GM23338 (cell line): ENCODE measurements around the gene IFITM5. TPM values are rescaled to one million over a fixed set of nuclear protein-coding genes. Genes with fewer than 3 reads are reported as not detected.

Experiments
- ATAC-seq: fragments of 200-7000 bp; cut with Tn5 transposase; 3 replicates; pipeline ENCODE4 v1.9.1; 2020
- DNase-seq: peaks from one replicate; pipeline ENCODE4 v3.0.0-alpha.2; 2015; ENCODE audit warnings: low spot score
- H2AFZ ChIP-seq: fragments of 200-600 bp; sonication (generic); 2 replicates; pipeline ENCODE4 v1.8.0; 2016; ENCODE audit warnings: antibody characterized with exemption, mild to moderate bottlenecking, moderate library complexity
- H3F3A ChIP-seq: fragments of 200-600 bp; sonication (generic); replicated peaks from 2 replicates; pipeline ENCODE4 v1.8.0; 2017; ENCODE audit warnings: antibody characterized with exemption, mixed run types, low read depth
- H3K27ac ChIP-seq: fragments of 200-600 bp; sonication (generic); 2 replicates; pipeline ENCODE4 v1.6.1; 2016; ENCODE audit warnings: low read depth
- H3K27me3 ChIP-seq: fragments of 200-600 bp; sonication (generic); 2 replicates; pipeline ENCODE4 v1.8.0; 2016; ENCODE audit warnings: mild to moderate bottlenecking, mixed run types, moderate library complexity; ENCODE audit not compliant: insufficient read depth
- H3K36me3 ChIP-seq: fragments of 200-600 bp; sonication (generic); 2 replicates; pipeline ENCODE4 v1.8.0; 2016; ENCODE audit warnings: mild to moderate bottlenecking; ENCODE audit not compliant: insufficient read depth
- H3K4me1 ChIP-seq: fragments of 200-600 bp; sonication (generic); 2 replicates; pipeline ENCODE4 v1.8.0; 2016; ENCODE audit warnings: mild to moderate bottlenecking, moderate library complexity; ENCODE audit not compliant: insufficient read depth
- H3K4me2 ChIP-seq: fragments of 200-600 bp; sonication (generic); 2 replicates; pipeline ENCODE4 v1.7.1; 2017; ENCODE audit warnings: mixed run types
- H3K4me3 ChIP-seq: fragments of 200-600 bp; sonication (generic); 2 replicates; pipeline ENCODE4 v1.6.1; 2016; ENCODE audit warnings: mixed run types
- H3K79me2 ChIP-seq: fragments of 200-600 bp; sonication (generic); replicated peaks from 2 replicates; pipeline ENCODE4 v1.8.0; 2017; ENCODE audit warnings: mild to moderate bottlenecking; ENCODE audit not compliant: insufficient read depth
- H3K9me2 ChIP-seq: fragments of 200-600 bp; sonication (generic); 2 replicates; pipeline ENCODE4 v1.8.0; 2017; ENCODE audit not compliant: insufficient read depth
- H4K20me1 ChIP-seq: fragments of 200-600 bp; sonication (generic); replicated peaks from 2 replicates; pipeline ENCODE4 v1.8.0; 2017; ENCODE audit warnings: mild to moderate bottlenecking; ENCODE audit not compliant: insufficient read depth
- H3K27ac Mint-ChIP-seq: 2 replicates; pipeline ENCODE4 v1.8.0; 2020; ENCODE audit warnings: inconsistent platforms, mild to moderate bottlenecking, moderate library complexity, mixed read lengths
- H3K27me3 Mint-ChIP-seq: 3 replicates; pipeline ENCODE4 v1.8.0; 2022; ENCODE audit warnings: low read depth, mild to moderate bottlenecking, moderate library complexity, mixed read lengths, inconsistent platforms; ENCODE audit not compliant: insufficient read depth, poor library complexity
- H3K36me3 Mint-ChIP-seq: 3 replicates; pipeline ENCODE4 v1.8.0; 2021; ENCODE audit warnings: low read depth, mild to moderate bottlenecking, inconsistent platforms, moderate library complexity, mixed read lengths
- H3K4me1 Mint-ChIP-seq: 3 replicates; pipeline ENCODE4 v1.8.0; 2020; ENCODE audit warnings: mild to moderate bottlenecking, inconsistent platforms, mixed read lengths
- H3K4me3 Mint-ChIP-seq: 3 replicates; pipeline ENCODE4 v1.8.0; 2021; ENCODE audit warnings: moderate library complexity, mild to moderate bottlenecking, inconsistent platforms, mixed read lengths
- H3K9me3 Mint-ChIP-seq: 3 replicates; pipeline ENCODE4 v1.8.0; 2020; ENCODE audit warnings: moderate library complexity, mild to moderate bottlenecking, inconsistent platforms, mixed read lengths
- CREB1 ChIP-seq: fragments of 250-450 bp; sonication (Bioruptor Pico); IDR thresholded peaks from 2 replicates; pipeline ENCODE4 v1.5.0; 2020; ENCODE audit warnings: low read depth, mild to moderate bottlenecking, moderate library complexity
- EZH2 ChIP-seq: fragments of 200-600 bp; sonication (generic); IDR thresholded peaks from one replicate; pipeline ENCODE4 v1.8.0; 2017; ENCODE audit warnings: antibody characterized with exemption, mild to moderate bottlenecking, low read depth; ENCODE audit not compliant: unreplicated experiment
- EZH2phosphoT487 ChIP-seq: fragments of 200-600 bp; sonication (generic); IDR thresholded peaks from one replicate; pipeline ENCODE4 v1.8.1; 2018; ENCODE audit warnings: antibody characterized with exemption; ENCODE audit not compliant: unreplicated experiment
- JUNB ChIP-seq: IDR thresholded peaks from one replicate; pipeline ENCODE4 v1.6.1; 2016; ENCODE audit warnings: antibody characterized with exemption; ENCODE audit not compliant: unreplicated experiment
- NANOG ChIP-seq: IDR thresholded peaks from 2 replicates; pipeline ENCODE4 v1.6.1; 2016; ENCODE audit warnings: antibody characterized with exemption, borderline replicate concordance
- POLR2AphosphoS5 ChIP-seq: IDR thresholded peaks from 2 replicates; pipeline ENCODE4 v1.6.1; 2016; ENCODE audit warnings: antibody characterized with exemption, low read depth
- STAT1 ChIP-seq: IDR thresholded peaks from one replicate; pipeline ENCODE4 v1.6.1; 2016; ENCODE audit warnings: antibody characterized with exemption; ENCODE audit not compliant: unreplicated experiment
- ZNF114 ChIP-seq: fragments of 250-450 bp; sonication (Bioruptor Pico); IDR thresholded peaks from 2 replicates; pipeline ENCODE4 v1.5.0; 2020; ENCODE audit warnings: mild to moderate bottlenecking, moderate library complexity
- ZNF331 ChIP-seq: fragments of 250-450 bp; sonication (Bioruptor Pico); IDR thresholded peaks from 2 replicates; pipeline ENCODE4 v1.5.0; 2020; ENCODE audit warnings: low read depth, mild to moderate bottlenecking, moderate library complexity
- ZNF462 ChIP-seq: fragments of 250-450 bp; sonication (Bioruptor Pico); IDR thresholded peaks from 2 replicates; pipeline ENCODE4 v1.5.0; 2020; ENCODE audit warnings: mild to moderate bottlenecking, moderate library complexity
- polyA plus RNA-seq: library from polyadenylated mRNA; unstranded; fragments of >200 nt; fragmentation: Nextera tagmentation; extraction: Ambion mirVana; gene quantifications from 2 replicates; pipeline ENCODE4 v1.2.1, GENCODE V29; 2016
- total RNA-seq: library from RNA; depleted of rRNA; stranded (reverse); fragments of >200 nt; shearing (Covaris generic); gene quantifications from 2 replicates; pipeline ENCODE4 v1.2.3, GENCODE V29; 2014
- TF ChIP-seq, protein P1 (sequence below): IDR thresholded peaks from one replicate; pipeline ENCODE4 v1.6.1; 2018; ENCODE audit warnings: antibody characterized with exemption; ENCODE audit not compliant: unreplicated experiment
- TF ChIP-seq, protein P2 (sequence below), 2 experiments: fragments of 200-600 bp in 1 of 2; sonication (generic) in 1 of 2; conservative IDR thresholded peaks; 2 replicates each; pipeline versions ENCODE4 v1.5.1 to v1.6.1; 2016 to 2017; ENCODE audit warnings: antibody characterized with exemption in 2 of 2, low read depth in 2 of 2, mild to moderate bottlenecking in 2 of 2, moderate library complexity in 1 of 2
- TF ChIP-seq, protein P3 (sequence below): IDR thresholded peaks from 2 replicates; pipeline ENCODE4 v1.6.1; 2016; ENCODE audit warnings: antibody characterized with exemption

IFITM5 gene
- total and polyA plus RNA-seq, 2 experiments from 2014 or later = not detected

GRCh38 chr11:253160-253885, 46.0 kb downstream of the IFITM5 start:
- H3K27ac ChIP-seq = no peak overlapping the region
- Mint-ChIP-seq H3K36me3 (peaks cover 45% of the 10 kb centered on the region), H3K4me3 (no peak overlapping the region), H3K27ac (no peak overlapping the region; the same call in 1 of the 2 replicates), H3K27me3 (peaks cover 1% of the 10 kb centered on the region), H3K4me1 (no peaks in the 10 kb centered on the region; the same call in none of the 3 replicates), H3K9me3 (peaks cover 5% of the 10 kb centered on the region; the same call in 1 of the 3 replicates)
- H2AFZ ChIP-seq = no peak overlapping the region
- H3K4me2 ChIP-seq = no peak overlapping the region
- H3K36me3 ChIP-seq = peaks cover 12% of the 10 kb centered on the region; the same call in 1 of the 2 replicates
- peaks cover 16% of the 10 kb centered on the region for H3F3A ChIP-seq
- H3K27me3 ChIP-seq = no peaks in the 10 kb centered on the region
- H3K79me2 ChIP-seq = no peaks in the 10 kb centered on the region
- ATAC-seq (no peak), DNase-seq (no peak)
- peaks cover 4% of the 10 kb centered on the region; the same call in 1 of the 2 replicates for H3K9me2 ChIP-seq
- H4K20me1 ChIP-seq = no peaks in the 10 kb centered on the region
- TF ChIP-seq, protein P1, sequence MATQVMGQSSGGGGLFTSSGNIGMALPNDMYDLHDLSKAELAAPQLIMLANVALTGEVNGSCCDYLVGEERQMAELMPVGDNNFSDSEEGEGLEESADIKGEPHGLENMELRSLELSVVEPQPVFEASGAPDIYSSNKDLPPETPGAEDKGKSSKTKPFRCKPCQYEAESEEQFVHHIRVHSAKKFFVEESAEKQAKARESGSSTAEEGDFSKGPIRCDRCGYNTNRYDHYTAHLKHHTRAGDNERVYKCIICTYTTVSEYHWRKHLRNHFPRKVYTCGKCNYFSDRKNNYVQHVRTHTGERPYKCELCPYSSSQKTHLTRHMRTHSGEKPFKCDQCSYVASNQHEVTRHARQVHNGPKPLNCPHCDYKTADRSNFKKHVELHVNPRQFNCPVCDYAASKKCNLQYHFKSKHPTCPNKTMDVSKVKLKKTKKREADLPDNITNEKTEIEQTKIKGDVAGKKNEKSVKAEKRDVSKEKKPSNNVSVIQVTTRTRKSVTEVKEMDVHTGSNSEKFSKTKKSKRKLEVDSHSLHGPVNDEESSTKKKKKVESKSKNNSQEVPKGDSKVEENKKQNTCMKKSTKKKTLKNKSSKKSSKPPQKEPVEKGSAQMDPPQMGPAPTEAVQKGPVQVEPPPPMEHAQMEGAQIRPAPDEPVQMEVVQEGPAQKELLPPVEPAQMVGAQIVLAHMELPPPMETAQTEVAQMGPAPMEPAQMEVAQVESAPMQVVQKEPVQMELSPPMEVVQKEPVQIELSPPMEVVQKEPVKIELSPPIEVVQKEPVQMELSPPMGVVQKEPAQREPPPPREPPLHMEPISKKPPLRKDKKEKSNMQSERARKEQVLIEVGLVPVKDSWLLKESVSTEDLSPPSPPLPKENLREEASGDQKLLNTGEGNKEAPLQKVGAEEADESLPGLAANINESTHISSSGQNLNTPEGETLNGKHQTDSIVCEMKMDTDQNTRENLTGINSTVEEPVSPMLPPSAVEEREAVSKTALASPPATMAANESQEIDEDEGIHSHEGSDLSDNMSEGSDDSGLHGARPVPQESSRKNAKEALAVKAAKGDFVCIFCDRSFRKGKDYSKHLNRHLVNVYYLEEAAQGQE = no peak
- TF ChIP-seq NANOG = no peak
- TF ChIP-seq ZNF114 = no peak
- TF ChIP-seq, protein P2, sequence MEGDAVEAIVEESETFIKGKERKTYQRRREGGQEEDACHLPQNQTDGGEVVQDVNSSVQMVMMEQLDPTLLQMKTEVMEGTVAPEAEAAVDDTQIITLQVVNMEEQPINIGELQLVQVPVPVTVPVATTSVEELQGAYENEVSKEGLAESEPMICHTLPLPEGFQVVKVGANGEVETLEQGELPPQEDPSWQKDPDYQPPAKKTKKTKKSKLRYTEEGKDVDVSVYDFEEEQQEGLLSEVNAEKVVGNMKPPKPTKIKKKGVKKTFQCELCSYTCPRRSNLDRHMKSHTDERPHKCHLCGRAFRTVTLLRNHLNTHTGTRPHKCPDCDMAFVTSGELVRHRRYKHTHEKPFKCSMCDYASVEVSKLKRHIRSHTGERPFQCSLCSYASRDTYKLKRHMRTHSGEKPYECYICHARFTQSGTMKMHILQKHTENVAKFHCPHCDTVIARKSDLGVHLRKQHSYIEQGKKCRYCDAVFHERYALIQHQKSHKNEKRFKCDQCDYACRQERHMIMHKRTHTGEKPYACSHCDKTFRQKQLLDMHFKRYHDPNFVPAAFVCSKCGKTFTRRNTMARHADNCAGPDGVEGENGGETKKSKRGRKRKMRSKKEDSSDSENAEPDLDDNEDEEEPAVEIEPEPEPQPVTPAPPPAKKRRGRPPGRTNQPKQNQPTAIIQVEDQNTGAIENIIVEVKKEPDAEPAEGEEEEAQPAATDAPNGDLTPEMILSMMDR (conservative IDR thresholded peaks at IDR 0.05; ENCODE audit: low read depth in 2 of 2) = no peak
- TF ChIP-seq CREB1 (CRISPR knock-in tag) = no peak
- TF ChIP-seq EZH2 = no peak
- no peak for TF ChIP-seq STAT1
- no peak for TF ChIP-seq JUNB
- no peak for TF ChIP-seq ZNF462 (CRISPR knock-in tag)
- TF ChIP-seq, protein P3, sequence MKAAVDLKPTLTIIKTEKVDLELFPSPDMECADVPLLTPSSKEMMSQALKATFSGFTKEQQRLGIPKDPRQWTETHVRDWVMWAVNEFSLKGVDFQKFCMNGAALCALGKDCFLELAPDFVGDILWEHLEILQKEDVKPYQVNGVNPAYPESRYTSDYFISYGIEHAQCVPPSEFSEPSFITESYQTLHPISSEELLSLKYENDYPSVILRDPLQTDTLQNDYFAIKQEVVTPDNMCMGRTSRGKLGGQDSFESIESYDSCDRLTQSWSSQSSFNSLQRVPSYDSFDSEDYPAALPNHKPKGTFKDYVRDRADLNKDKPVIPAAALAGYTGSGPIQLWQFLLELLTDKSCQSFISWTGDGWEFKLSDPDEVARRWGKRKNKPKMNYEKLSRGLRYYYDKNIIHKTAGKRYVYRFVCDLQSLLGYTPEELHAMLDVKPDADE = no peak
- no peak for TF ChIP-seq EZH2phosphoT487
- no peak for TF ChIP-seq ZNF331 (CRISPR knock-in tag)
- TF ChIP-seq POLR2AphosphoS5 = no peak
- no peaks in the 10 kb centered on the region for H3K4me1 ChIP-seq
- no peak overlapping the region for H3K4me3 ChIP-seq
